Stimulated activated CD4-positive, alpha-beta T cell treated with anti-CD3 and anti-CD28 coated beads, Interleukin-12 subunit alpha, Interleukin-12 subunit beta, amount 100 ng/mL, for 24 hours (primary cell): Measurements from ENCODE around the gene REXO1.
"Not testable (repeated sequence)": the region's sequence is repeated elsewhere in the genome, so short reads cannot be mapped to it uniquely, and the experiment has no call there.

Experiments
- DNase-seq, 2 experiments: peaks; one replicate each; pipeline ENCODE4 v3.0.0-alpha.2; 2020; ENCODE audit warnings: low read depth in 2 of 2

Gene REXO1

GRCh38 chr19:1875646-1876495 lies 27.6 kb upstream of the REXO1 start:
- DNase-seq: peak; percentile 72 to 82

DNA sequence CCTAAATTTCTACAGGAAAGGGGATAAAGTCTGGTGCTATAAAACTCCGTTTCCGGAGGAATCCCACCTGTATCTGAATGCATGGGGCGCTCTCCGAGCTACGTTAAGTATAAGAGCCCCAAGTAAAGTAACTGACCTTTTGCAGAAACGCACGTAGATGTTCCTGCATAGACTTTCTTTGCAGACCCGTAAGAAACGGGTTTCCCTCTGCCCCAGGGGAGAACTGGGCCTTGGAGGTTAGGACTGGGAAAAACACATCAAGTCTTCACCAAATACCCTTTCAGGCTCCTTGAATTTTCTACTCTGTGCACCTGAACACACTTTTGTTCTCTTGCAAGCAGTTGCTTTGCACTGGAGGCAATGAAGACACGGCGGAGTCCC lies 27.0 kb upstream of the REXO1 start:
- DNase-seq: not testable (repeated sequence)

- DNase-seq: no peak
Observed at GRCh38 chr19:1874554-1875185, 26.4 kb upstream of the REXO1 start.

GRCh38 chr19:1873524-1874473 lies 25.5 kb upstream of the REXO1 start:
- DNase-seq: no peak

- no peak for DNase-seq
Observed at GRCh38 chr19:1872807-1873523, 24.7 kb upstream of the REXO1 start.

DNA sequence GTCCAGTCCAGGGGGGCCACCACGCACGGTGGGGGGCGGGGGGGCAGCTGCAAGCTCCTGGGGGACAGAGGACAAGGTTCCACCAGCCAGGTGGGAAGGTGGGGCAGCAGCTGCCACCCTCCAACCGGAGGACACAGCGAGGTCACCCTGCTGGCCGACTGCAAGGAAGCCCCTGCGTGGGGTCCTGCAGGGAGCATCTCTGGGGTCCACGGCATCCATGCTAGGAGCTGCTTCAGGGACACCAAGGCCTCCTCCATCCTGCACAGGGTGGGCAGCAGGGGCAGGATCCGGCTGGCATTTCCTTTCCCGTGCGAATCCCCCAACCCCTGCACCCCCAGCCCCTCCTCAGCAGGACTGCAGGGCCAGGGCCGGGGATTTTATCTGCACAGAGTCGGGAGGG lies 23.3 kb upstream of the REXO1 start:
- DNase-seq: no peak

GRCh38 chr19:1871140-1871597 lies 22.9 kb upstream of the REXO1 start:
- no peak for DNase-seq

GRCh38 chr19:1868971-1869370 lies 20.7 kb upstream of the REXO1 start:
- no peak for DNase-seq

DNA sequence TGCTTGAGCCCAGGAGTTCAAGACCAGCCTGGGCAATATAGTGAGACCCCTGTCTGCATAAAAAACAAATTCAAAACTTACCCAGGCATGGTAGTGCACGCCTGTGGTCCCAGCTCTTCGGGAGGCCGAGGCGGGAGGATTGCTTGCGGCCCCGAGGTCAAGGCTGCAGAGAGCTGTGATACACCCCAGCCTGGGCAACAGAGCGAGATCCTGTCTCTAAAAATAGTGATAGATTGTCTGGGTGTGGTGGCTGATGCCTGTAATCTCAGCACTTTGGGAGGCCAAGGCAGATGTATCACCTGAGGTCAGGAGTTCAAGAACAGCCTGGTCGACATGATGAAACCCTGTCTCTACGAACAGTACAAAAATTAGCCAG lies 19.1 kb upstream of the REXO1 start:
- no peak for DNase-seq

GRCh38 chr19:1866693-1867348 lies 18.5 kb upstream of the REXO1 start:
- DNase-seq: no peak

- no peak for DNase-seq
Observed at GRCh38 chr19:1865172-1866010, 17.1 kb upstream of the REXO1 start.

DNA sequence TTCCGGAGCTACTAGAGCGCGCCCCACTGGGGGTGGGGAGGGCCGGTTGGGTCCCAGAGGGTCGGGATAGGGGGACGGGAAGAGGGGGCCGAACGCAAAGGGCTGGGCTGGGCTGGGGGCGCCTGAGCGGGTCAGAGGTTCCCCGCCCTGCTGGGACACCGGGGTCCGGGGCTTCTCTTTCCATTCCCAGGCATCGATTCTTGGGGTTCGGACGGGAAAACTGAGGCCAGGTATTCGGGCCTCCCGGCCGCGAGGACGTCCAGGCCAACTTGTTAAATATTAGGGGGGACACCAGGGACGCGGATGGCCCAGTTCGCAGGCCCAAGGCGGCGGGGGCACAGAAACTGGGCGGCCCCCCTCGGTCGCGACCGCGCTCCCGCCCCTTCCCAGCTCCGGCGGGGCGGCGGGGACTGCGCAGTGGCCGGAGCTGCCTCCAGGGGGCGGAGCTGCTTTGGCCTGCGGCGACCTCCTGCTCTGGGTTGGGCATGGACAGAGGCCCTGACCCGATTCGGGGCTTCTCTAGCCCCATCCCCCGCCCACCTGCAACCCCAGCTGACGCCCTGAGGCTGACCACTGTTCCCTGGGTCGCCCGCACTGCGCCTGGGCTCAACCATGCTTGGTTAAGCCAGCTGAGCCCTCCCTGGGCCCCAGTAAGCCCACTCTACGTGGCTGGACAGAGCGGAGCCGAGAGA lies 16.3 kb upstream of the REXO1 start:
- no peak for DNase-seq

DNA sequence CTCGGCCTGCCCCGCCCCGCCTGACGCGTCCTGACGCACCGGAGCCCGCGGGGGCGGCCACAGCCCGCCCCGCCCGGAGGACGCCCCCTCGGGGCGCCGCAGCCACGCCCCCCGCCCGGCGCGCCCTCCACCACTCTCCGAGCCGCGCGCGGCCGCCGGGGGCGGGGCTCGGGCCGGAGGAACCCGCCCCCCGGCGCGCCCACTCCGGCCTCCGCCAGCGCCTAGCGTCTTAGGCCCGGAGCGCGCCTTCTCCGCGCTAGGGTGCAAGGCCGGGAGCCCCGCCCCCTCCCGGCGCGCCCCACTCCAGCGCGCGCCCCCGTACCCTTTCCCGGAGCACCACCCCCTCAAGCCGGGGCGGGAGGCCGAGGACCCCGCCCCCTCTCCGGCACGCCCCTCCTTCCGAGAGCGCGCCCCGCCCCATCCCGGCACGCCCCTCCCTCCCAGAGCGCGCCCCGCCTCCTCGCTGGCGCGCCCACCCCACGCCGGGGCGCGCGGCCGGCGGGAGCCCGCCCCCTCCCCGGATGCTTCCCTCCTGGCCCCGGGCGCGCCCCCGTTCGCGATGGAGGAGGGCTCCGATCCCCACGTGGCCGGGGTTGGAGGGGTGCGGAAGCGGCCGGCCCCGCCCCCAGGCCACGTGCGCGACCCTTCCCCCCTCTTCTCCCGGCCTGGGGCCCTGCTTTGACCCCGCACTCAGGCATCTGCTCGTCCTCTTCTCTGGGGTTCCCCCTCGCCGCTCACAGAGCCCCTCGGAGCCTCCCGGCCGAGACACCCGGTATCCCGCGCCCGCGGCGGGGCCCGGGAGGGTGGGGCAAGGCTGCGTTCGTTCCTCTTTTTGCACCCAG lies 15.6 kb upstream of the REXO1 start:
- peak; percentile 86 to 88 for DNase-seq

GRCh38 chr19:1863328-1863637 lies 15.0 kb upstream of the REXO1 start, which contains the start of gene KLF16:
Gene KLF16, minus strand, starts transcription at chr19:1863579. Its CDS starts 82 bp downstream, at chr19:1863497.
- DNase-seq: no peak

DNA sequence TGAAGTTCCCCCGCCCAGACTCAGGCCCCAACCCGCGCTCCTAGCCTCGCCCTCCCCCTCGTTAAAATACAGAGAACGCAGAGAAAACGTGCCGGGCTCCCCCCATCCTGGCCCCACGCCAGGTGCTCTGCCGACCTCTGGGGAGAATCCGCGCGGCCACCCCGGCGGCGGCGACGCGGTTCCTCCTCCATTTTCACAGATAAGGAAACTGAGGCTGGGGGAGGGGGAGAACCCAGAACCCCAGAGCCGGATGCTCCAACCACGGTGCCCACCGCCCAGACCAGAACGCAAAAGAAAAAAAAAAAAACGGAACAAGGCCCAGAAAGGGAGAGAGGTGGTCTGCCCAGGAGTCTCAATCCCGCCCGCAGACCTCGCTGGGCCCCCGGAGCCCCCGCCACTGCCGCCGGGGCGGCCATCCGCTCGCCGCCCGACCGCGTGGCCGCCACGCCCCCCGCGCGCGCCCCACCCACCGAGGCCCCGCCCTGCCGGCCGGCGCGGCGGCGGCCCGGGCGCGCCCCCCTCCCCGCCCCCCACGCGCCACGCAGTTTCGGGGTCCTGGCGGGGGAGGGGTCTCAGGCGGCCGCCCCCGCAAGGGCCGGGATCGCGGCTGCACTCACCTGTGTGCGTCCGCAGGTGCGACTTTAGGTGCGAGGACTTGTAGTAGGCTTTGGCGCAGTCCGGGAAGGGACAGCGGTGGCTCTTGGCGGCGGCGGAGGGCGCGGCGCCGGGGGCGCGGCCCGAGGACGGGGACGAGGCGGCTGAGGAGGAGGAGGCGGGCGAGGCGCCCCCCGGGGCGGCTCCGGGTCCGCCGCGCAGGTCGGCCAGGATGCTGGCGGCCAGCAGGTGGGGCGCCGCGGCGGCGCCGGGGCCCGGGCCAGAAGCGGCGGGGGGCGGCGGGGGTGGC lies 14.4 kb upstream of the REXO1 start:
- DNase-seq: no peak

- no peak for DNase-seq
Observed at GRCh38 chr19:1862068-1862423, 13.8 kb upstream of the REXO1 start.

- DNase-seq: no peak
Observed at GRCh38 chr19:1861599-1862031, 13.3 kb upstream of the REXO1 start.
